Measurements from ENCODE around the gene BMERB1. TPM values are rescaled to one million over a fixed set of nuclear protein-coding genes. Genes with fewer than 3 reads are reported as not detected.

The BMERB1 gene
- total RNA-seq, 1 experiment from 2014 or later: 80.0 TPM

- Histone ChIP-seq H3K27me3 (ENCODE audit: control insufficient read depth, insufficient read depth, low read length) (no peaks in the 10 kb centered on the region), H3K4me1 (ENCODE audit: control insufficient read depth, insufficient read depth, low read length) (peaks cover 5% of the 10 kb centered on the region; the same call in 1 of the 2 replicates), H3K4me3 (ENCODE audit: low read depth in 2 of 2, low read length in 2 of 2) (no peak overlapping the region), H3K27ac (ENCODE audit: low read length) (no peak overlapping the region), H3K36me3 (ENCODE audit: control insufficient read depth, insufficient read depth, low read length) (no peaks in the 10 kb centered on the region), H3K9me3 (ENCODE audit: control insufficient read depth, insufficient read depth, low read depth, low read length) (no peaks in the 10 kb centered on the region)
- TF ChIP-seq REST (IDR thresholded peaks at IDR 0.05; ENCODE audit: insufficient read depth in 1 of 2, low read depth in 2 of 2, low read length in 1 of 2) (no peak), CTCF (IDR thresholded peaks at IDR 0.05) (no peak), TCF7L2 (IDR thresholded peaks at IDR 0.05; ENCODE audit: low read depth, low read length) (no peak), POLR2AphosphoS5 (IDR thresholded peaks at IDR 0.05; ENCODE audit: low read depth, low read length) (no peak), SIN3A (IDR thresholded peaks at IDR 0.05; ENCODE audit: borderline replicate concordance, insufficient read depth, low read depth, low read length) (no peak)
- ATAC-seq: no peak
- BruUV-seq (replicated peaks): no TSS peak
- intact Hi-C loops (cut with micrococcal nuclease; ENCODE audit: unreplicated experiment) (no loop called here), in situ Hi-C loops (cut with HindIII; ENCODE audit: low pct_unique_long_range_greater_than_20kb, low sequenced_read_pairs) (no loop called here)
- CTCF ChIA-PET: no interaction called here
- no peak for DNase-seq (ENCODE audit: low read depth, low spot score)
- POLR2A ChIA-PET: no interaction called here
These were observed 78.8 kb downstream of the BMERB1 start for GRCh38 chr16:15513156-15513555.

GRCh38 chr16:15515992-15516391 is 81.6 kb downstream of the BMERB1 start:
- TF ChIP-seq SIN3A (IDR thresholded peaks at IDR 0.05; ENCODE audit: borderline replicate concordance, insufficient read depth, low read depth, low read length): no peak
- no TSS peak for BruUV-seq (replicated peaks)
- ChIA-PET POLR2A (interaction anchor here (0.6 kb wide), 1 partner anchor 674 kb away, joined by 3 read pairs; no protein-coding TSS in a partner anchor), CTCF (no interaction called here)
- ATAC-seq (no peak), DNase-seq (ENCODE audit: low read depth, low spot score) (no peak)
- in situ Hi-C loops (cut with HindIII; ENCODE audit: low pct_unique_long_range_greater_than_20kb, low sequenced_read_pairs) (no loop called here), intact Hi-C loops (cut with micrococcal nuclease; ENCODE audit: unreplicated experiment) (no loop called here)
- no peaks in the 10 kb centered on the region for H3K4me1 ChIP-seq (ENCODE audit: control insufficient read depth, insufficient read depth, low read length)
- no peaks in the 10 kb centered on the region for H3K9me3 ChIP-seq (ENCODE audit: control insufficient read depth, insufficient read depth, low read depth, low read length)
- no peaks in the 10 kb centered on the region for H3K36me3 ChIP-seq (ENCODE audit: control insufficient read depth, insufficient read depth, low read length)
- H3K4me3 ChIP-seq (ENCODE audit: low read depth in 2 of 2, low read length in 2 of 2): no peak overlapping the region
- no peaks in the 10 kb centered on the region for H3K27me3 ChIP-seq (ENCODE audit: control insufficient read depth, insufficient read depth, low read length)
- no peak overlapping the region for H3K27ac ChIP-seq (ENCODE audit: low read length)

GRCh38 chr16:15516609-15517008 is 82.2 kb downstream of the BMERB1 start:
- H3K9me3 ChIP-seq (ENCODE audit: control insufficient read depth, insufficient read depth, low read depth, low read length): no peaks in the 10 kb centered on the region
- no peaks in the 10 kb centered on the region for H3K36me3 ChIP-seq (ENCODE audit: control insufficient read depth, insufficient read depth, low read length)
- in situ Hi-C loops (cut with HindIII; ENCODE audit: low pct_unique_long_range_greater_than_20kb, low sequenced_read_pairs): no loop called here
- BruUV-seq (replicated peaks): no TSS peak
- TF ChIP-seq TCF7L2 (IDR thresholded peaks at IDR 0.05; ENCODE audit: low read depth, low read length): no peak
- TF ChIP-seq SIN3A (IDR thresholded peaks at IDR 0.05; ENCODE audit: borderline replicate concordance, insufficient read depth, low read depth, low read length): no peak
- no peak for TF ChIP-seq CTCF (IDR thresholded peaks at IDR 0.05)
- no peak for TF ChIP-seq REST (IDR thresholded peaks at IDR 0.05; ENCODE audit: insufficient read depth in 1 of 2, low read depth in 2 of 2, low read length in 1 of 2)
- no peak for TF ChIP-seq POLR2AphosphoS5 (IDR thresholded peaks at IDR 0.05; ENCODE audit: low read depth, low read length)
- ATAC-seq (no peak), DNase-seq (ENCODE audit: low read depth, low spot score) (no peak)
- ChIA-PET CTCF (no interaction called here), POLR2A (no interaction called here)
- no peaks in the 10 kb centered on the region for H3K27me3 ChIP-seq (ENCODE audit: control insufficient read depth, insufficient read depth, low read length)
- no peak overlapping the region for H3K27ac ChIP-seq (ENCODE audit: low read length)
- intact Hi-C loops (cut with micrococcal nuclease; ENCODE audit: unreplicated experiment): no loop called here
- no peaks in the 10 kb centered on the region for H3K4me1 ChIP-seq (ENCODE audit: control insufficient read depth, insufficient read depth, low read length)
- H3K4me3 ChIP-seq (ENCODE audit: low read depth in 2 of 2, low read length in 2 of 2): no peak overlapping the region
